AG09309 (cell line): Measurements from ENCODE around the gene HSPG2.

ENCODE experiments used
- DNase-seq: peaks from one replicate; pipeline ENCODE4 v3.0.0-alpha.2; 2010; ENCODE audit warnings: low read depth
- H3K4me3 ChIP-seq: 2 replicates; pipeline ENCODE4 v1.5.1; 2011; ENCODE audit warnings: mild to moderate bottlenecking, low read depth, low read length, moderate library complexity; ENCODE audit not compliant: control insufficient read depth
- CTCF ChIP-seq: IDR thresholded peaks from 2 replicates; pipeline ENCODE4 v1.5.1; 2011; ENCODE audit warnings: mild to moderate bottlenecking, low read depth, low read length, inconsistent platforms; ENCODE audit not compliant: insufficient read depth, control insufficient read depth; ENCODE audit errors: missing control alignments

The HSPG2 gene

DNA sequence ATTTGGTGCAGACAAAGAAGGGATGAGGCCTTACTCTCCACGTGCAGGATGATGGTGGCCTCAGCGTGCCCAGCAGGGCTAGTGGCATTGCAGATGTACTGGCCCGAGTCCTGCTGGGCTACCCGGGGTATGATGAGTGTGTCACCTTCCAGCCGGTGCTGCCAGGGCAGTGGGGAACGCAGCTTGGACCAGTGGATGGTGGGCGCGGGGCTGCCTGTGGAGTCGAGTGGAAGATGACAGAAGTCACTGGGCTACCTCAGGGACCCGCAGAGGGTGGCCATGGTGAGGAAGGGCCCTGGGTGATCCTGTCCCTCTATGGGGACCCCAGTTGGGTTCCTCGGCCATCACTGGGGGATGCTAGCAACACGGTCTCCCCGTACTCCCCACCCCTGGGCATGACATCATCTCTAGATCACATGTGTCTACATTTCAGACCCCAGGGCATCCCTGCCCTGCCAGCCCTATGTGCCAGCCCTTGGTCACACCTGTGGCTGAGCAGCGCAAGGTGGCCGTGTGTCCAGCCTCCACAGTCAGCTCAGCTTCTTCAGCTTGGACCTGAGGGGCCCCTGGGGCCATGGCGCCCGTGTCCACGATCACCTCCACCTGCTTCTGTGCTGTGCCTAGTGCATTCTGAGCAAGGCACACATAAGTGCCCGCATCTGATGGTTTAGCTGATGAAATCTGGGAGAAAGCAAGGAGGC, 97.6 kb downstream of the HSPG2 start:
- TF ChIP-seq CTCF = no peak
- no peak overlapping the region for H3K4me3 ChIP-seq
- no peak for DNase-seq

- no peak for DNase-seq
- no peak overlapping the region for H3K4me3 ChIP-seq
- TF ChIP-seq CTCF = no peak
These were observed 98.6 kb downstream of the HSPG2 start for GRCh38 chr1:21838359-21839157.

- no peak overlapping the region for H3K4me3 ChIP-seq
- TF ChIP-seq CTCF = no peak
- no peak for DNase-seq
These were observed 99.6 kb downstream of the HSPG2 start for GRCh38 chr1:21837476-21837875.

DNA sequence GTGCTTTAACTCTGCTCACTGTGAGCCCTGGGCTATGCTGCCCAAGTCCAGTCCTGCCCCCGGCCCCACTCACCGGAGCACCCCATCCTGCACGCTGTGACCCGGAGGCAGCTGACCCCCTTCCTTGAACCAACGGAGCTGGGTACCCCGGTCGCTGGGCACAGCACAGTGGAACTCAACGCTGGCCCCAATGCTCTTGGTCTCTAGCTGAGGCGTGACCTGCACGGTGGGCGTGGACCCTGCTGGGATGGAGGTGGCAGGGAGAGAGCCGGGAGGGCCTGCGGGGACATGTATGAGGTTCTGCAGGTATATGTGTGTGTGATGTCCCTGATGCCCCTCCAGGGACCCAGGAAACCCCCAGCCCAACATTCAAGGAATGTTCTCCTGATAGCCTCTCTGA, 100.4 kb downstream of the HSPG2 start:
- no peak for DNase-seq
- TF ChIP-seq CTCF = no peak
- H3K4me3 ChIP-seq = no peak overlapping the region

- no peak for TF ChIP-seq CTCF
- DNase-seq = no peak
- H3K4me3 ChIP-seq = no peak overlapping the region
These were observed 101.1 kb downstream of the HSPG2 start for GRCh38 chr1:21836010-21836409.

- no peak for TF ChIP-seq CTCF
- no peak for DNase-seq
These were observed 102.4 kb downstream of the HSPG2 start for GRCh38 chr1:21834666-21835065.

More at GRCh38 chr1:21834666-21835065, 102.4 kb downstream of the HSPG2 start:
- no peak overlapping the region for H3K4me3 ChIP-seq
